Measurements from ENCODE around the gene GOLGA6D.
"Not testable (repeated sequence)": the region's sequence is repeated elsewhere in the genome, so short reads cannot be mapped to it uniquely, and the experiment has no call there.

The GOLGA6D gene

GRCh38 chr15:75274509-75275107, 8.0 kb upstream of the GOLGA6D start:
- intact Hi-C loops (cut with DNase I; ENCODE audit: low total_unique reads); H3K4me1 ChIP-seq: not testable (repeated sequence)
- DNase-seq = peak; percentile 78 to 85

GRCh38 chr15:75275617-75276016, 7.0 kb upstream of the GOLGA6D start:
- H3K9me3 ChIP-seq; H3K4me3 ChIP-seq; H3K27me3 ChIP-seq; H3K36me3 ChIP-seq; intact Hi-C loops (cut with DNase I; ENCODE audit: low total_unique reads); H3K4me1 ChIP-seq; H3K27ac ChIP-seq: not testable (repeated sequence)
- peak in 1 of 2 donors; percentile 58 for DNase-seq

More at GRCh38 chr15:75274509-75275107, 8.0 kb upstream of the GOLGA6D start:
- not testable (repeated sequence) for H3K9me3 ChIP-seq, H3K27me3 ChIP-seq, H3K27ac ChIP-seq, H3K4me3 ChIP-seq, H3K36me3 ChIP-seq
- TF ChIP-seq CTCF (IDR thresholded peaks at IDR 0.05) = peak; percentile 56 to 62

GRCh38 chr15:75278497-75278896, 4.1 kb upstream of the GOLGA6D start:
- H3K27me3 ChIP-seq; H3K36me3 ChIP-seq; DNase-seq; H3K9me3 ChIP-seq; H3K4me3 ChIP-seq; H3K27ac ChIP-seq; H3K4me1 ChIP-seq; intact Hi-C loops (cut with DNase I; ENCODE audit: low total_unique reads): not testable (repeated sequence)

GRCh38 chr15:75284152-75284551, 1.5 kb downstream of the GOLGA6D start:
- intact Hi-C loops (cut with DNase I; ENCODE audit: low total_unique reads); DNase-seq; H3K36me3 ChIP-seq; H3K4me3 ChIP-seq; H3K27ac ChIP-seq; H3K9me3 ChIP-seq; H3K4me1 ChIP-seq; H3K27me3 ChIP-seq: not testable (repeated sequence)

- H3K4me1 ChIP-seq; intact Hi-C loops (cut with DNase I; ENCODE audit: low total_unique reads); H3K9me3 ChIP-seq; H3K36me3 ChIP-seq; DNase-seq; H3K27ac ChIP-seq; H3K4me3 ChIP-seq; H3K27me3 ChIP-seq: not testable (repeated sequence)
These were observed 11.0 kb downstream of the GOLGA6D start for GRCh38 chr15:75293660-75294059.

- DNase-seq; H3K27ac ChIP-seq; intact Hi-C loops (cut with DNase I; ENCODE audit: low total_unique reads); H3K4me3 ChIP-seq; H3K36me3 ChIP-seq; H3K4me1 ChIP-seq; H3K9me3 ChIP-seq: not testable (repeated sequence)
- H3K27me3 ChIP-seq = peaks cover 0 to 12% of the 10 kb centered on the region in 2 donors
These were observed 16.1 kb downstream of the GOLGA6D start for GRCh38 chr15:75298541-75299310.

GRCh38 chr15:75299311-75299688, 16.7 kb downstream of the GOLGA6D start:
- peak; percentile 40 to 51 for TF ChIP-seq CTCF (IDR thresholded peaks at IDR 0.05)
- H3K4me1 ChIP-seq; H3K9me3 ChIP-seq; H3K27ac ChIP-seq; H3K36me3 ChIP-seq; intact Hi-C loops (cut with DNase I; ENCODE audit: low total_unique reads); H3K4me3 ChIP-seq: not testable (repeated sequence)
- peaks cover 0 to 15% of the 10 kb centered on the region in 2 donors for H3K27me3 ChIP-seq
- peak; percentile 48 to 73 for DNase-seq

GRCh38 chr15:75300026-75300425, 17.4 kb downstream of the GOLGA6D start:
- intact Hi-C loops (cut with DNase I; ENCODE audit: low total_unique reads) = loop anchor here (5.0 kb wide), 1 partner anchor 63 kb away; no protein-coding TSS in a partner anchor
- not testable (repeated sequence) for H3K9me3 ChIP-seq, DNase-seq, H3K4me3 ChIP-seq, H3K36me3 ChIP-seq, H3K4me1 ChIP-seq, H3K27ac ChIP-seq
- peaks cover 0 to 20% of the 10 kb centered on the region in 2 donors for H3K27me3 ChIP-seq
